Suppressor macrophage treated with lipopolysaccharide for 1 hour (primary cell): ENCODE data around the gene ZFAND4.
"Not testable (repeated sequence)": the region's sequence is repeated elsewhere in the genome, so short reads cannot be mapped to it uniquely, and the experiment has no call there.

ENCODE experiments used
- DNase-seq, 3 donors: peaks; one replicate each; pipeline ENCODE4 v3.0.0-alpha.2; 2020 to 2022

The ZFAND4 gene

GRCh38 chr10:45640049-45640448, 32.5 kb downstream of the ZFAND4 start:
- DNase-seq, result no peak

DNA sequence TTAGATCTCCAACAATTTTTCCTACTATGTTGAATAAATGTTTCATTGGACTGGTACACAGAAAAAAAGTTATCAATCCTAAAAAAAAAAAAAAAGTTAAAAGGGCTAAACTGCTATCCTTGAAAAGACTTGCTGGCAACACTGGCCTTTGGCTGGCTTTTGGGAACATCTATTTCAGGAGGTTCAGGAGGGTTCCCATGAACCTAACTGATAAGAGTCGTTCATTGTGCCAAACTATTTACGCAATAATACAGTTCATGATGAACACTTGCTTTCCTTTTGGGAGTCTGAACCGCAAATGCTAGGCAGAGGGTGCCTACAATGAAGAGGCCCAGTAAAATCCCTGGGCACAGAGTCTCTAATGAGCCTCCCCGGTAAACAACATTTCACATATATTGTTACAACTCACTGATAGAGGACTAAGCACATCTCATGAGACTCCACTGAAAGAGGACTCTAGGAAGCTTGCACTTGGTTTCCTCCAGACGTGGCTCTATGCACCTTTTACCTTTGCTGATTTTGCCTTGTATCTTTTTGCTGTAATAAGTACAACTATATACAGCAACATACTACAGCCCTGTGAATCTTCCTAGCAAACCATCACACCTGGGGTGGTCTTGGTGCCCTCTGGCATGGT, 45.0 kb downstream of the ZFAND4 start:
- DNase-seq, result no peak

GRCh38 chr10:45625879-45626278, 46.7 kb downstream of the ZFAND4 start:
- no peak for DNase-seq

DNA sequence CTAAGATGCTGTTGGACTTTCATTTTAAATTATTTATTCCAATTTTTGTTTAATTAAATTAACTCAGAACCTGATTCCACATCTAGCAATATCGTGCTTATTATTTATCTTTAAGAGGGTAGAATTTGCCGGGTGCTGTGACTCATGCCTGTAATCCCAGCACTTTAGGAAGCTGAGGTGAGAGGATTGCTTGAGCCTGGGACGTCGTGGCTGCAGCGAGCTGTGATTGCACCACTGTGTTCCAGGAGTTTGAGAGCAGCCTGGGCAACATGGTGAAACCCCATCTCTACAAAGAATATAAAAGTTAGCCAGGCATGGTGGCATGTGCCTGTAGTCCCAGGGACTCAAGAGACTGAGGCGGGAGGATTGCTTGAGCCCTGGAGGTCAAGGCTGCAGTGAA, 47.8 kb downstream of the ZFAND4 start:
- DNase-seq, result no peak

GRCh38 chr10:45614869-45615268, 57.7 kb downstream of the ZFAND4 start:
- no peak for DNase-seq

DNA sequence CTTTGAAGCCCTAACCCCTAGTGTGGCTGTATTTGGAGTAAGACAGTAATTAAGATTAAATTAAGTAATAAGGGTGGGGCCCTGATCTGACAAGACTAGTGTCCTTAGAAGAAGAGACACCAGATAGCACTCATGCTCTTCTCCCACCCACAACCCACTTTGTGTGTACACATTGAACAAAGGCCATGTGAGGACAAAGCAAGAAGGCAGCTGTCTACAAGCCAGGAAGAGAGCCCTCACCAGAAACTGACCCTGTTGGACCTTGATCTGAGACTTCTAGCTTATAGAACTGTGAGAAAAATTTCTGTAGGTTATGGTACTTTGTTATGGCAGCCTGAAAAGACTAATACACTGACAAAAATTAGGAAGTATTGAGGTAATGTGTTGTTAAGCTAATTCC, 59.8 kb downstream of the ZFAND4 start:
- no peak for DNase-seq

DNA sequence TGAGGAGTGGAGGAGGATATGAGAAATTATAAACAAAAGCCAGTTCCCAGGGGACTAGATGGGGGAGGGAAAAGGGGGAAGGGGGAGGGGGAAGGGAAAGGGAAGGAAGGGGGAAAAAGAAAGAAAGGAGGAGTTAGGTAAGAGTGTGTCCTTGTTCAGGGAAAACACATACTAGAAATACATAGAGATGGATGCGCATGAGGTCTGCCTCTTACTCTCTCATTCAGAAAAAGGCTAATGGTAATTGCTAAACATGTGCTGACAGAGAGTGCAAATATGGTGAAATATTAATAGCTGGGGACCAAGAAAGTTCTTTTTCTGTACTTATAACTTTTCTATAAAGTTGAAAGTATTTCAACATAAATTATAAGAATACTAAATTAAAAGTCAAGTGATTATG, 64.5 kb downstream of the ZFAND4 start:
- DNase-seq, result no peak

DNA sequence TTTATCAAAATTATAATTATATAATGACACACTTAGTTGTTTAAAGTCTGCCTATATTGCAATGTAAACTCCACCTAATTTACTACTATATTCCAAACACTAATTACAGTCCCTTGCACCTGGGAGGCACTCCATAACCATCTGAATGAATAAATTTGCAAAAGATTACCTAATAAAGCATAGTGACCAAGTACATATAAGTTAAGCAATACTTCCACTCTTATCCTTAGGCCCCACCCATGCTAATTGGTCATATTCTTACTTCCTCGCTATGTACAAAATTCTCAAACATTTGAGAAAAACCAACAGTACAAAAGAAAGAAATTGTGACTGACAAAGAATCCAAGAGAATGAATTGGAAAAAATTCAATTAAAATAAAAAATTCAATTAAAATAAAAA, 65.3 kb downstream of the ZFAND4 start:
- DNase-seq, result peak; percentile 17 to 44 (median 21)

DNA sequence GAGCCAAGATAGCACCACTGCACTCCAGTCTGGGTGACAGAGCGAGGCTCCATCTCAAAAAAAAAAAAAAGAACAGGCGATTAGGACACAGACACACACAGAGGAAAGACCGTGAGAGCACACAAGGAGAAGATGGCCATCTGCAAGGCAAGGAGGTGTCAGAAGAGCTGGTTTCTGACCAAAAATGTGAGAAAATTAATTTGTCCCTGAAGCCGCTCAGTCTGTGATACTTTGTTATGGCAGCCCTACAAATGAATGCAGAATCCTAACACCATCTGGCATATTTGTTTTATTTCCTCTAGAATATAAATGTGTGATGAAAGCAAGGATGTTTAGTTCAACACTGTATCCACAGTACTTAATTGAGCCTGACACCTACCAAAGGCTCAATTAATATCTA, 69.7 kb downstream of the ZFAND4 start:
- DNase-seq, result no peak

DNA sequence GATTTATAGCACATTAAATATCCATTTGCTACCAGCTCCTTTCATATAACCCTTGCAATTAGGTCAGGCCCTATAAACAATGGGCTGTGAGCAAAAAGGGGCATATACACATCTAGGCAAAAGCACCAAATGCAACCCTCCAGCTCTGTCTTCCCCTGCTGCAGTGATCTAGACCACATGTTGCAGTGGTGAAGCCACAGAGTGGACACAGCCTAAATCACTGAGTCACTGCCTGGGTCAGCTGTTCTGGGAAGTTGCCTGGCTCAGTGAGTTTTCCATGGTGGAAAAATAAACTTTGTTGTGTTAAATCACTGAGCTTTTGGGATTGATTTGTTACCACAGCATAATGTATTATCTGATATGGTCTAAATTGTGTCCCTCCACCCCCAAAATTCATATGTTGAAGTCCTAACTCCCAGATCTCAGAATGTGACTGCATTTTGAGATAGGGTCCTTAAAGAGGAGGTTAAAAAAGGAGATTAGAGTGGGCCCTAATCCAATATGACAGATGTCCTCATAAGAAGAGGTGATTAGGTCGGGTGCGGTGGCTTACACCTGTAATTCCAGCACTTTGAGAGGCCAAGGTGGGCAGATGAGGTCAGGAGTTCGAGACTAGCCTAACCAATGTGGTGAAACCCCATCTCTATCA, 70.4 kb downstream of the ZFAND4 start:
- DNase-seq, result peak in 2 of 3 donors; percentile 13 to 14

DNA sequence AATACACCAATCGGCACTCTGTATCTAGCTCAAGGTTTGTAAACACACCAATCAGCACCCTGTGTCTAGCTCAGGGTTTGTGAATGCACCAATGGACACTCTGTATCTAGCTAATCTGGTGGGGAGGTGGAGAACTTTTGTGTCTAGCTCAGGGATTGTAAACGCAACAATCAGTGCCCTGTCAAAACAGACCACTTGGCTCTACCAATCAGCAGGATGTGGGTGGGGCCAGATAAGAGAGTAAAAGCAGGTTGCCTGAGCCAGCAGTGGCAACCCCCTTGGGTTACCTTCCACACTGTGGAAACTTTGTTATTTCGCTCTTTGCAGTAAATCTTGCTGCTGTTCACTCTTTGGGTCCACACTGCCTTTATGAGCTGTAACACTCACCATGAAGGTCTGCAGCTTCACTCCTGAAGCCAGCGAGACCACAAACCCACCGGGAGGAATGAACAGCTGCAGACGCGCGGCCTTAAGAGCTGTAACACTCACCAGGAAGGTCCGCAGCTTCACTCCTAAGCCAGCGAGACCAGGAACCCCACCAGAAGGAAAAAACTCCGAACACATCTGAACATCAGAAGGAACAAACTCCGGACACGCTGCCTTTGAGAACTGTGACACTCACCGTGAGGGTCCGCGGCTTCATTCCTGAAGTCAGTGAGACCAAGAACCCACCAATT, 71.2 kb downstream of the ZFAND4 start:
- DNase-seq, result not testable (repeated sequence)

GRCh38 chr10:45600337-45601253, 72.0 kb downstream of the ZFAND4 start:
- peak in 1 of 3 donors; percentile 6 for DNase-seq

GRCh38 chr10:45599646-45600045, 72.9 kb downstream of the ZFAND4 start:
- DNase-seq, result no peak

DNA sequence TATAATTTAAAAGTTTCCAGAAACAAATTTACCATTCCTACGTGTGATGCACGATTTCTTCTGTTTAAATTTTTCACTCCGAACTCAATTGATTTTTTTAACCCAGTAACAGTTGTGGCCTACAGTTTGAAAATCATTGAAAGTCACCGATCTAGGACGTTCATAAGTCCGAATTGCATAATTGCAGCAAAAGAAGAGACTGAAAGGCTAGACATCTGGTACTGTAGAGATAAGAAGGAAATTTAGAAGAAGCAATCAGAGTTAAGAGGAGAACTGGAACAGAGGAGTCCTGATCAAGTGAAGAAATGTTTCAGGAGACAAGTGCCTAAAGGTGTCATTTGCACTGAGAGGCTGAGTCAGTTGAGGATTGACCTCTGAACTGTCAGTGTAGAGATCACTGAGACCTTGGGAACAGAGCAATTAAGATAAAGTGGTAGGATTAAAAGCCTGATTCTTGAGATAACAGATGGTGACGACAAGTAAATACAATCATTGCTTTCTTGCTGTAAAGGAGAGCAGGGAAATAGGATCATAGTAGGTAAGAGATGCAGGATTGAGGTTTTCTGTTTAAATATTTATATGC, 73.5 kb downstream of the ZFAND4 start:
- DNase-seq, result no peak

DNA sequence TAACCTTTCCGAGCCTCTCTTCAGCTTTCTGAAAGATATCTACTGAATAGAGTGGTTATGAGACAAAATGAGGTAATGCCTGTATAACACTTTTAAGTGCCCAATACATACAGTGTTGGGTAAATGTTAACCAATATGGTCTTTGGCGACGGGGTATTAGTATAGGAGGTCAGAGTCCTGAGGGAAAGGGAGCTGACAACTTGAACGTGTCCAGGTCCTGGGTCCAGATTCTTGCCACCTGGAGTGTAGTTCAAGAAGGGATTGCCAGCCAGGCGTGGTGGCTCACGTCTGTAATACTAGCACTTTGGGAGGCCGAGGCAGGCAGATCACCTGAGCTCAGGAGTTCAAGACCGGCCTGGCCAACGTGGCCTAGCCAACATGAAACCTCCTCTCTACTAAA, 76.0 kb downstream of the ZFAND4 start:
- DNase-seq, result no peak

DNA sequence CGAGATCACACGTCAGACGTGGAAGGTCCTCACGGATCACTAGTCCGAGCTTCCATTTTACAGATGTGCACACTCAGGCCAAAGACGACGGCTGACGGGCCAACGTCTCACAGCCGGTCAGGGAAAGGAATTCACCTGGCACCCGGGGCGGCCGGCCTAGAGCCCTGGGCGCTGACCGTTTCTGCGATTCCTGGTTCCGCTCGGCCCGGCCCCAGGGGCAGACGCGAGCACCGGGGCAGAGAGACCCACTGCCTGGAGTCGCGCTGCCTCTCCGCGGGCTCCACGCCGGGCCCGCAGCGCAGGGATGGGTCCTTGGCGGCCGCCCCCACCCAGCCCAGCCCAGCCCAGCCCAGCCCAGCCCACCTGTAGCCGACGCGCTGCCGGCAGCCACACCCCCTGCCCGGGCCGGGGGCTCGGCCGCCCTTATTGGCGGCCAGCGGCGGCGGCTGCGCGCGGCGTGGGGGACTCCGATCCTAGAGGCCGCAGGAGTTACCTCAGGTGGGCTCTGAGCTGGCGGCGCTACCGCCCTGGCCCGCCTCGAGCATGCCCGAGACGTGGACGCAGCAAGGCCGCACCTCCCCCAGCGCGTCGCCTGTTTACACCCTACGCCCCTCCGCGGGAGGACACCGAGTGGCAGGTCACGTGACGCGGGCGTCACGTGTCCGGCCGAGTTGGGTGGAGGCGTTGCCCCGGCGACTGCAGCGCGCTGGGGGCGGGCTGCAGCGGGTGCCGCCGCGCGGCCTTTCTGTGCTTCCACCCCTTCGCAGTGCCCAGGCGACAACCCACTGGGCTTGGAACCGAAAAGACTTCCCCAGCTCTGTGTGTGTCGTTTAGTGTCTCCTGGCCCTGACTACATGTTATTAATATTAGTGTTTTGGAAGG, 78.1 kb downstream of the ZFAND4 start:
- peak; percentile 94 to 97 (median 96) for DNase-seq

DNA sequence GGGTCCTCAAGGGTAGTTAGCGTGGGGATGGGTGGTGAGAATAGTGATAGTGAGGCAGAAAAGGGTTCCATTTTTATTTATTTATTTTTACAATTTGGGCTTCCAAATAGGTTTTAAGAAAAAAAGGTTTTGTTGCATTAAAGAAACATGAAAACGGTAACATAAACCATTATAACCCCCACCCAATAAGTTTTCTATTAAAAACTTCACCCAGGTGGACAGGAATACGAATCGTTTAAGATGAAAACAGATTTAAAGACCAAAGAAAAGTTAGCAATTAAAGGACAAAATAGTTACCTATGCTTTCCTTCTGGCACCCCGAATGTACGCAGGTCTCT, 78.7 kb downstream of the ZFAND4 start:
- no peak for DNase-seq

GRCh38 chr10:45592926-45593325, 79.6 kb downstream of the ZFAND4 start:
- peak; percentile 9 to 44 (median 39) for DNase-seq

GRCh38 chr10:45592432-45592831, 80.1 kb downstream of the ZFAND4 start:
- peak in 1 of 3 donors; percentile 11 for DNase-seq

- no peak for DNase-seq
These were observed 81.3 kb downstream of the ZFAND4 start for GRCh38 chr10:45591280-45591679.

DNA sequence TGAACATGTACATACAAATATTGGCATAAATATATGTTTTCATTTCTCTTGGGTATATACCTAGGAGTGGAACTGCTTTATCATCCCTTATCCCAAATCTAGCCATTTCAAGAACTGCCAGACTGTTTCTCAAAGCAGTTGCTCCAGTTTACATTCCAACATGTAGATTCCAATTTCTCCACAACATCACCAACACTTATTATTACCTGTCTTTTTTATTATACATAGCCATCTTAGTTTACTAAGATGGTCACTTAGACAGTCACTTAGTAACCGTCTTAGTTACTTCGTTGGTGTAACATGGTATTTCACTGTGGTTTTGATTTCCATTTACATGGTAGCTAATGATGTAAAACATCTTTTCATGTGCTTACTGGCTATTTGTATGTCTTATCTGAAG, 82.7 kb downstream of the ZFAND4 start:
- no peak for DNase-seq

- no peak for DNase-seq
These were observed 83.6 kb downstream of the ZFAND4 start for GRCh38 chr10:45589009-45589408.
